Activated CD8-positive, alpha-beta memory T cell treated with anti-CD3 and anti-CD28 coated beads, Interleukin-2, amount 10 ng/mL, durations not matched to agents 7 days and 5 days (primary cell): ENCODE results near the gene DNMBP. TPM values are rescaled to one million over a fixed set of nuclear protein-coding genes. Genes with fewer than 3 reads are reported as not detected.
"Not testable (repeated sequence)": the region's sequence is repeated elsewhere in the genome, so short reads cannot be mapped to it uniquely, and the experiment has no call there.

Experiments
- ATAC-seq: fragments of 150-1000 bp; cut with Tn5 transposase; one replicate; pipeline ENCODE4 v1.10.0; 2021; ENCODE audit warnings: moderate library complexity
- CTCF ChIA-PET: fragments of 350-600 bp; sonication (Branson Sonifier 250); formaldehyde crosslinking; loops from one replicate; lab custom pipeline; 2021; ENCODE audit warnings: antibody characterized with exemption; lab: Charles Lee
- DNase-seq: peaks from one replicate; pipeline ENCODE4 v3.0.0-alpha.2; 2020
- H3K27ac Mint-ChIP-seq: one replicate; pipeline ENCODE4 v1.8.0; 2021; ENCODE audit warnings: mild to moderate bottlenecking, mixed read lengths
- H3K27me3 Mint-ChIP-seq: one replicate; pipeline ENCODE4 v1.8.0; 2021; ENCODE audit warnings: mixed read lengths
- H3K36me3 Mint-ChIP-seq: one replicate; pipeline ENCODE4 v1.8.0; 2021; ENCODE audit warnings: mild to moderate bottlenecking, mixed read lengths
- H3K4me1 Mint-ChIP-seq: one replicate; pipeline ENCODE4 v1.8.0; 2021; ENCODE audit warnings: mixed read lengths
- H3K4me3 Mint-ChIP-seq: one replicate; pipeline ENCODE4 v1.8.0; 2021; ENCODE audit warnings: mild to moderate bottlenecking, moderate library complexity, mixed read lengths
- H3K9me3 Mint-ChIP-seq: one replicate; pipeline ENCODE4 v1.8.0; 2022; ENCODE audit warnings: low read depth, mixed read lengths
- total RNA-seq, 2 experiments: library from RNA; stranded (reverse); gene quantifications; one replicate each; pipeline ENCODE4 v1.2.3, GENCODE V29; 2021

The DNMBP gene
- total RNA-seq, 2 experiments from 2014 or later: 3.4 to 5.1 TPM

DNA sequence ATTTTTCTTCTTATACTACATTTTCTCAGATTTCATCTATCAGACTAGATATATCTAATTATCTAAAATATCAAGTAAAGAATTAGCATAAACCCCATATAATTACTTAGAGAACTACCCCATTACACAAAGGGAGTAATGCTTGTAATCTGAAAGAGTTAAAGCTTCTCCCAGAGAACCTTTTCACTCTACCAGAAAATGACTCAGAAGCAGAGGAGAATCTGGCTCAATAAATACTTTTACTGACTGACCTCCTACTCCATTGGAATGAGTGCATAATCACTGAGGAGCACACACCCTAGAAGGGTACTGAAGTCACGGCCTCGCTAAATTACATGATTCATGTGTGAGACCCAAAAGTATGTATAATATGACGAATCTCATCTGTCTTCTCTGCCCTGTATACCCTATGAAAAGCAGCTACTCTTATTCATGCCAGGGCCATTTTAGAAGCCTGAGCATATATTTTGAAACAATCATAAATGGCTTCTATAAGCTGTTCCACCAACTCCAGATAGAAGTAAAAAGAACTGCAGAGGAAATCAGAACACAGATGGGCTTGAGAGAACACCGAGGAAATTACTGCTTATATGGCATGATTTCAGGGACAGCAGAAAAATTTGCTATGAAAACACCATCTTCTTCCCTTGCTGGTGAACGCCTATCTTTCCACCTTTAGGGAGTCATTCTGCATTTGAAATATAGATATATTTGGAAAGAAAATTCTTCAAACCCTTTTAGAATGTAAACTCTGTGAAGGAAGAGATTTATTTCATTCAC lies 32.7 kb downstream of the DNMBP start:
- H3K36me3 Mint-ChIP-seq: no peaks in the 10 kb centered on the region
- no peaks in the 10 kb centered on the region for H3K27me3 Mint-ChIP-seq
- H3K4me1 Mint-ChIP-seq: no peaks in the 10 kb centered on the region
- no peaks in the 10 kb centered on the region for H3K9me3 Mint-ChIP-seq
- no peak overlapping the region for H3K27ac Mint-ChIP-seq
- ATAC-seq (no peak), DNase-seq (no peak)
- CTCF ChIA-PET: interaction anchor here (0.8 to 2.0 kb wide), 2 partner anchors 29 to 33 kb away, joined by 3 to 8 read pairs; partner anchors contain the start of gene DNMBP
- no peak overlapping the region for H3K4me3 Mint-ChIP-seq

DNA sequence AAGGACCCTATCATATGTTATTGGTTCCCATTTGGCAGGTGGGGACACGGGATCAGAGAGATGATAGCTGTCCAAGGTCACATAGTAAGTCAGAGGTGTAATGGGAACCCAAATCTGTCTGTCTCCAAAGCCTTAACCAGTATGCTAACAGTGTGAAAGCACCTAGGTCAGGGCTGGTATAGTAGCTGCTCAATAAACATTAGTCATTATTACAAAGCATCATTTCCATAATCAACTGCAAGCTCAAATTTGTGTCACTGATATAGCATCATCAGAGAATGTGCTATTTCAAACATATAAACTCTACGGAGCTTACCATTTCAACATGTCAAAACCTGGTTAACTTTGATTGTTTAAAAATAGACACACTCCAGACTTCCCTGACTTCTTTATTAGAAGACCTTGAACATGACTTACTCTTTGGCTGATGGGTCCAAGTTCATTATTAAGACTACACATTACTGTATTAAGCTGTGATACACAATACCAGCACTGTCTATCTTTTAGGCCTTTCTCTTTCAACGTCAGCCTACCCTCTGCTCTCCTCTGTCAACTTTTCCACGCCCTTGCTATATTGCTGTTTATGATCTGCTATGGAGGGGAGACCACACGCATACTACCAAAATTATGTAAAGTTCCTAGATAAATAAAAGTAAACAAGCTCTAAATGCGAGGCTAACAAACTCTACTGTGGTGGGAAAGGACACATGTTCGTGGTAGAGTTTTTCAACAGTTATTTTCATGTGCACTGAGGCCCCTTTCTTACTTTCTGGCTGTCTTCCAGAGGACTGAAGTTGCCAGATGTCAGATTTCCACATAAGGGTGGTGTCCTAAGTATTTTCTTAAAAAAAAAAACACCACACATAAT lies 33.6 kb downstream of the DNMBP start:
- CTCF ChIA-PET: interaction anchor here (0.7 to 2.0 kb wide), 3 partner anchors 30 to 130 kb away, joined by 3 to 8 read pairs (median 3); partner anchors contain the start of gene DNMBP
- H3K36me3 Mint-ChIP-seq: peaks cover under 1% of the 10 kb centered on the region
- H3K9me3 Mint-ChIP-seq: no peaks in the 10 kb centered on the region
- H3K4me1 Mint-ChIP-seq: no peaks in the 10 kb centered on the region
- no peak overlapping the region for H3K4me3 Mint-ChIP-seq
- H3K27me3 Mint-ChIP-seq: no peaks in the 10 kb centered on the region
- ATAC-seq (no peak), DNase-seq (no peak)
- H3K27ac Mint-ChIP-seq: no peak overlapping the region

DNA sequence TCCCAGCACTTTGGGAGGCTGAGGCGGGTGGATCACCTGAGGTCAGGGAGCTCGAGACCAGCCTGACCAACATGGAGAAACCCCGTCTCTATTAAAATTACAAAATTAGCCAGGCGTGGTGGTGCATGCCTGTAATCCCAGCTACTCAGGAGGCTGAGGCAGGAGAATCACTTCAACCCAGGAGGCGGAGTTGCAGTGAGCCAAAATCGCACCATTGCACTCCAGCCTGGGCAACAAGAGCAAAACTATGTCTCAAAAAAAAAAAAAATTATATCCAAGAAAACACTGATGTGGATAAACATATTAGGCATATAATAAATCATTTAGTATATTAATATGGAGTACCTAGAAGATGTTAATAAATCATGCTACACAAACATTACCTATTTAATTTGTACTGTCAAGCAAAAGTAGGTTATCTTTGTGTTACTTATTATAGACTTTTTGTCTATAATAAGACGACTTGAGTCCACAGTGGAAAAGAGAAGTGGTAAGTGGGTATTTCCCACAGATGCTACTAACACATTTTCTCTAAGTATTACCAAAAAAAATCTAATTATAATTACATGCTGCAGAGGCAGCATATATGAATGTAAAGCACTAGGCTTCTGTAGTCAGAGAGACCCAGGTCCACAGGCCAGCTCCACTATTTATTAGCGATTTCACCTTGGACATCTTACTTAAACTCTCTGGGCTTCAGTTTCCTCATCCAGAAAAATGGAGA lies 34.5 kb downstream of the DNMBP start:
- CTCF ChIA-PET: interaction anchor here (2.0 kb wide), 1 partner anchor 35 kb away, joined by 8 read pairs; the partner anchor contains the start of gene DNMBP
- H3K4me3 Mint-ChIP-seq: no peak overlapping the region
- H3K27me3 Mint-ChIP-seq: no peaks in the 10 kb centered on the region
- no peaks in the 10 kb centered on the region for H3K9me3 Mint-ChIP-seq
- peaks cover 7% of the 10 kb centered on the region for H3K36me3 Mint-ChIP-seq
- no peak for DNase-seq
- no peak for ATAC-seq
- H3K4me1 Mint-ChIP-seq: no peaks in the 10 kb centered on the region
- no peak overlapping the region for H3K27ac Mint-ChIP-seq

DNA sequence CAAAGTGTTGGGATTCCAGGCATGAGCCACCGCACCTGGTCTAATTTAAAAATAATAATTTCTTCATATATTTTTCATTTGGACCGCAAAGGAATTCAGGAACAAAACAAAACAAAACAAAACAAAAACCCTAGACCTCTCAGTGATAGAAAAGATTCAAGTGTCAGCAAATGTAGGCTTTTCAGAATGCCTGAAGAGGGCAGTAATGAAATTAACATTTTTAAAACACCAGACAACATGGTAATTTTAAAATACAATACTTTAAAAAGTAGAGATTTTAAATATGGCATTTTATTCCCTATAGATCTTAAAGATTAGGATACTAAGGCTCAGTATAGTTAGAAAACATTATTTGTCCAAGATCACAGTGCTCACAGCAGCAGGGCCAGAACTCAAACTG lies 36.6 kb downstream of the DNMBP start:
- Mint-ChIP-seq H3K9me3 (no peaks in the 10 kb centered on the region), H3K27me3 (no peaks in the 10 kb centered on the region), H3K27ac (no peak overlapping the region), H3K4me1 (no peaks in the 10 kb centered on the region), H3K36me3 (peaks cover 8% of the 10 kb centered on the region), H3K4me3 (no peak overlapping the region)
- DNase-seq (no peak), ATAC-seq (no peak)
- CTCF ChIA-PET: no interaction called here

DNA sequence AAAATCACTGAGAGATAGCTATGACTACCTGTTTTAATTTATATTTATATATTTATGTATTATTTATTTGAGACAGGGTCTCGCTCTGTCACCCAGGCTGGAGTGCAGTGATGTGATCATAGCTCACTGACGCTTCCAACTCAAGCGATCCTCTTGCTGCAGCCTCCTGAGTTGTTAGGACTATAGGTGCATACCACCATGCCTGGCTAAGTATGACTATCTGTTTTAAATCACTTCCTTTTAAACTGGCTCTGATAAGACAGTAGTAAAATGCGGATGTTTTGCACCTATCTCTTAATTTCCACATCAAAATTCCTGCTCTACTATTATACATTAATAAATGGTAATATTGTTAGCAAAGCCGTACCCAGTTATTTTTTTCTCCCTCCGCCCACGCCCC lies 41.8 kb downstream of the DNMBP start:
- Mint-ChIP-seq H3K4me3 (no peak overlapping the region), H3K27me3 (no peaks in the 10 kb centered on the region), H3K4me1 (peaks cover 5% of the 10 kb centered on the region), H3K36me3 (peaks cover 8% of the 10 kb centered on the region), H3K9me3 (no peaks in the 10 kb centered on the region), H3K27ac (no peak overlapping the region)
- ATAC-seq (no peak), DNase-seq (no peak)
- CTCF ChIA-PET: no interaction called here

DNA sequence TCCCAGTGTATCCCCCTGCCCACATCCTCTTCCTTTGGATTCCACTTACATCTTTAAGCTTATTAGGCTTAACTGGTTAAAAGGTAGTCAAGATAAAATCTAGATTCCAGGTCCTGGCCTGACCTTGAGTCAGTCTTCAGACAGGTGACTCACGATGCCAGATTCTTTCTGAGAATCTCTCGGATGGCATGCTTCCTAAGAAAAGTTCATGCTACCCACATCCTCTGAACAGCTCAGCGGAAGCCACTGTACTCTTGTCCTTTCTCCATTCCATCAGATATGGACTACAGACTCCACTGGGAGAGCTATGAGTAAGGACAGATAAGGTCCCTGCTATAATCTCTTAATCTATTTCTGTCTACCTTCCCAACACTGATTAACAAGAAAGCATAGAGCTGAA lies 43.4 kb downstream of the DNMBP start:
- Mint-ChIP-seq H3K4me3 (no peak overlapping the region), H3K36me3 (peaks cover 8% of the 10 kb centered on the region), H3K9me3 (no peaks in the 10 kb centered on the region), H3K27me3 (no peaks in the 10 kb centered on the region), H3K4me1 (peaks cover 5% of the 10 kb centered on the region), H3K27ac (no peak overlapping the region)
- CTCF ChIA-PET: interaction anchor here (1.1 to 3.4 kb wide), 2 partner anchors 39 to 120 kb away, joined by 3 to 18 read pairs; no protein-coding TSS in a partner anchor
- ATAC-seq (no peak), DNase-seq (no peak)

DNA sequence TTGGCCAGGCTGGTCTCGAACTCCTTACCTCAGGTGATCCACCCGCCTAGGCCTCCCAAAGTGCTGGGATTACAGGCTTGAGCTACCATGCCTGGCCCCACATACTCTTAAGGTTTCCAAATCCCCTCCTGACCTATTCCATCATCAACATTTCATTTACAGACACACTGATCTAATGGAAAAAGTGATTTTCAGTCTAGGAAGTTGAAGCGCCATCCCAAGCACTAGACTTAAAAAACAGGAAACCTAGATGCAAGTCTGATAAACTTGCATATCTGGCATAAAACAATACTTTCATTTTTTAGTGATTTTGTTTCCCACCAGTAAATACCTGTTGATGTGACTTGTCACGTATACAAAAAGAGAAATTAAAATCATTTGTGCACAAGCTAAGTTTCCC lies 44.0 kb downstream of the DNMBP start:
- Mint-ChIP-seq H3K9me3 (no peaks in the 10 kb centered on the region), H3K4me1 (peaks cover 5% of the 10 kb centered on the region), H3K36me3 (peaks cover 4% of the 10 kb centered on the region), H3K27me3 (no peaks in the 10 kb centered on the region), H3K27ac (no peak overlapping the region), H3K4me3 (no peak overlapping the region)
- CTCF ChIA-PET: interaction anchor here (1.1 to 3.4 kb wide), 2 partner anchors 38 to 120 kb away, joined by 3 to 18 read pairs; no protein-coding TSS in a partner anchor
- ATAC-seq (no peak), DNase-seq (no peak)

DNA sequence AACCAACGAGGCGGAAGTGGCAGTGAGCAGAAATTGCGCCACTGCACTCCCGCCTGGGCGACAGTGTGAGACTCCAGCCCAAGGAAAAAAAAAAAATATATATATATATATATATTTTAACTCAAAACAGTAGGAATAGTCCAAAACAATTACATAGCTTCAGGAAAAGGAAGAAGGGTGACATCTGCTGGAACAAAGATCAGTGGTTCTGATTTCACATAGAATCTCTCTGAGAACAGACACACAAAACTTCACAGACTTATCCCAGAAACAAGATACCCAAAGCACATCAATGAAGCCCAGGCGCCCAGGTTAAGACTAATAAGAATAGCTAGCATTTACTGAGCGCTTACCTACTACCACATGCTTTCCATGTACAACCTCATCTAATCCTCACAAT lies 45.0 kb downstream of the DNMBP start:
- Mint-ChIP-seq H3K4me3 (no peak overlapping the region), H3K27ac (no peak overlapping the region), H3K27me3 (no peaks in the 10 kb centered on the region), H3K9me3 (no peaks in the 10 kb centered on the region), H3K4me1 (peaks cover 5% of the 10 kb centered on the region), H3K36me3 (no peaks in the 10 kb centered on the region)
- DNase-seq (no peak), ATAC-seq (no peak)
- CTCF ChIA-PET: interaction anchor here (1.4 to 3.4 kb wide), 2 partner anchors 81 to 119 kb away, joined by 3 to 18 read pairs; no protein-coding TSS in a partner anchor

DNA sequence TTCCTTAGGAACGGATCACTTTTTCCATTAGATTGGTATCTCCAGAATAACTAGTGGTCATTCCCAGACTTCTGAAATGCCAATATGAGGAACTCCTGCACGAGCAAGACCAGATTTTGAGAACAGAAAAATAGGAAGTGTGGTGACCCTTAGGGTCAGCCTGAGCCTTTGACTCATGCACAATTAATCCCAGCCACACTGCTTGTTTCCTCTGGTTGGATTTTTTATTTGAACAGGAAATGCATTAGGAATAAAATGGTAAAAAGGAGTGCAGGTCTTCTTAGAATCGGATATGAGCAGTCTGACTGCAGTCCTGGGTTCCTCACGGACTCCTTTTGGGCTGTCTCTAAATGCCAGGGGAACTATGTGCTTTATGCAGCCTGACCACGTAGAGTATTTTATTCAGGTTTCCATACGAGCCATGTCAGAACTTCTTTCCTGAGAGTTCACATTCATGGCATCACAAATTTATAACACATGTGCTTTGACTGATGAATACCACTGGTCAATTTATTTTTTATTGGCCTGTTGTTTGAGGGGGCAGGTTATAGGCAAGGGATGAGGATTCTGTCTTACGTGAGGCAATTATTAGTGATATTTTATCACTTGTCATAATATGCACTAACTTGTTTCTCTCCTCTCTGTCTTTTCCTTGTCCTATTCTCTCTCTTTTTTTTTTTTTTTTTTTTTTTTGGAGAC lies 46.1 kb downstream of the DNMBP start:
- H3K4me1 Mint-ChIP-seq, DNase-seq, ATAC-seq, H3K9me3 Mint-ChIP-seq, H3K4me3 Mint-ChIP-seq, H3K27me3 Mint-ChIP-seq, H3K27ac Mint-ChIP-seq, H3K36me3 Mint-ChIP-seq: not testable (repeated sequence)
- CTCF ChIA-PET: interaction anchor here (1.4 to 3.4 kb wide), 2 partner anchors 82 to 118 kb away, joined by 3 to 18 read pairs; no protein-coding TSS in a partner anchor

DNA sequence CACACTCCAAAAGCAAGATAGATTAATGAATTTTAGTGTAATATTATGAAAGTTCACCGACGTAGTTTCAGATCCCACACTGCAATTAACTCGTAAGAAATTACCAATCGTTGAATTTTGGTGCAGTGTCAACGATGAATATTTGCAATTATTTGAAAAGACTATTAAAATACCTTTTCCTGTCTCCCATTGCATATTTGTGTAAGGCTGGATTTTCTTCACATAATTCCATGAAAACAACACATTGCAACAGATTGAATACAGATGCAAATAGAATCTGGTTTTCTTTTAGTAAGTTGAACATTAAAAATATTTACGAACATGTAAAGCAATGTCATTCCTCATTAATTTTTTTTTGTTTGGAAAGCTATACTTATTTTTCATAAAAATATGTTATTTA lies 50.9 kb downstream of the DNMBP start:
- CTCF ChIA-PET: no interaction called here

DNA sequence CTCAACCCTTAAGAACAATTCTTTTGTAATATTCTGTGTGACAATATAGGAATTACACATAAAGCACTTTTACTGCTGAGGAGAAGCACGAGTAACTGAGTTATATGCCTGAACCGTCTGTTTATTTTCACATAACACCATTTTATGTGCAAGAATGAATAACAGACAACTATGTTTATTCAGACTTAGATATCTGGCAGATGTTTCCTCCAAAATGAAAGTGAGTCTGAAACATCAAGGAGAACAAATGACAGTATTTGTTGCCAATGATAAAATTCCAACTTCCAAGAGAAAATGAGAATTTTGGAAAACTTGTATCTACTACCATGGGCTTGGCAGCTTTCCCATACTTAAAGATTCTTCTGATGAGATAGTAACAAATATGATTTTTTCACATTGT lies 51.4 kb downstream of the DNMBP start:
- H3K9me3 Mint-ChIP-seq: no peaks in the 10 kb centered on the region
- no peak for DNase-seq
- ATAC-seq: no peak
- peaks cover 10% of the 10 kb centered on the region for H3K36me3 Mint-ChIP-seq
- no peaks in the 10 kb centered on the region for H3K27me3 Mint-ChIP-seq
- CTCF ChIA-PET: no interaction called here
- no peak overlapping the region for H3K4me3 Mint-ChIP-seq
- H3K4me1 Mint-ChIP-seq: no peaks in the 10 kb centered on the region
- no peak overlapping the region for H3K27ac Mint-ChIP-seq

More for the DNA sequence above, 50.9 kb downstream of the DNMBP start:
- ATAC-seq: no peak
- Mint-ChIP-seq H3K4me1 (no peaks in the 10 kb centered on the region), H3K27ac (no peak overlapping the region), H3K36me3 (peaks cover 10% of the 10 kb centered on the region), H3K4me3 (no peak overlapping the region), H3K27me3 (no peaks in the 10 kb centered on the region), H3K9me3 (no peaks in the 10 kb centered on the region)
- DNase-seq: no peak

DNA sequence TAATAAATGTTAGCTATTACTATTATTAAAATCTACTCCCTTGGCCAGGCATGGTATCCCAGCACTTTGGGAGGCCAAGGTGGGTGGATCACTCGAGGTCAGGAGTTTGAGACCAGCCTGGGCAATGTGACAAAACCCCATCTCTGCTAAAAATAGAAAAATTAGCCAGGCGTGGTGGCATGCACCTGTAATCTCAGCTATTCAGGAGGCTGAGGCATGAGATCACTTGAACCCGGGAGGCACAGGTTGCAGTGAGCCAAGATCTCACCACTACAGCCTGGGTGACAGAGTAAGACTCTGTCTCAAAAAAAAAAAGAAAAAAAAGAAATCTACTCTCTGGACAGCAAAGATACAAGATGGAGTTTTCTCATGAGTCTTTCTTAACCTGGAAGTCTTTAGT lies 56.2 kb downstream of the DNMBP start:
- H3K4me3 Mint-ChIP-seq, DNase-seq, H3K9me3 Mint-ChIP-seq, CTCF ChIA-PET, ATAC-seq, H3K27me3 Mint-ChIP-seq, H3K4me1 Mint-ChIP-seq, H3K27ac Mint-ChIP-seq: not testable (repeated sequence)
- H3K36me3 Mint-ChIP-seq: peaks cover 32% of the 10 kb centered on the region
